GM23338 (cell line): ENCODE data around the gene PRRC2A. TPM values are rescaled to one million over a fixed set of nuclear protein-coding genes. Genes with fewer than 3 reads are reported as not detected.

Experiments used
- ATAC-seq: fragments of 200-7000 bp; cut with Tn5 transposase; 3 replicates; pipeline ENCODE4 v1.9.1; 2020
- DNase-seq: peaks from one replicate; pipeline ENCODE4 v3.0.0-alpha.2; 2015; ENCODE audit warnings: low spot score
- H2AFZ ChIP-seq: fragments of 200-600 bp; sonication (generic); 2 replicates; pipeline ENCODE4 v1.8.0; 2016; ENCODE audit warnings: antibody characterized with exemption, mild to moderate bottlenecking, moderate library complexity
- H3F3A ChIP-seq: fragments of 200-600 bp; sonication (generic); replicated peaks from 2 replicates; pipeline ENCODE4 v1.8.0; 2017; ENCODE audit warnings: antibody characterized with exemption, mixed run types, low read depth
- H3K27ac ChIP-seq: fragments of 200-600 bp; sonication (generic); 2 replicates; pipeline ENCODE4 v1.6.1; 2016; ENCODE audit warnings: low read depth
- H3K27me3 ChIP-seq: fragments of 200-600 bp; sonication (generic); 2 replicates; pipeline ENCODE4 v1.8.0; 2016; ENCODE audit warnings: mild to moderate bottlenecking, mixed run types, moderate library complexity; ENCODE audit not compliant: insufficient read depth
- H3K36me3 ChIP-seq: fragments of 200-600 bp; sonication (generic); 2 replicates; pipeline ENCODE4 v1.8.0; 2016; ENCODE audit warnings: mild to moderate bottlenecking; ENCODE audit not compliant: insufficient read depth
- H3K4me1 ChIP-seq: fragments of 200-600 bp; sonication (generic); 2 replicates; pipeline ENCODE4 v1.8.0; 2016; ENCODE audit warnings: mild to moderate bottlenecking, moderate library complexity; ENCODE audit not compliant: insufficient read depth
- H3K4me2 ChIP-seq: fragments of 200-600 bp; sonication (generic); 2 replicates; pipeline ENCODE4 v1.7.1; 2017; ENCODE audit warnings: mixed run types
- H3K4me3 ChIP-seq: fragments of 200-600 bp; sonication (generic); 2 replicates; pipeline ENCODE4 v1.6.1; 2016; ENCODE audit warnings: mixed run types
- H3K79me2 ChIP-seq: fragments of 200-600 bp; sonication (generic); replicated peaks from 2 replicates; pipeline ENCODE4 v1.8.0; 2017; ENCODE audit warnings: mild to moderate bottlenecking; ENCODE audit not compliant: insufficient read depth
- H3K9me2 ChIP-seq: fragments of 200-600 bp; sonication (generic); 2 replicates; pipeline ENCODE4 v1.8.0; 2017; ENCODE audit not compliant: insufficient read depth
- H4K20me1 ChIP-seq: fragments of 200-600 bp; sonication (generic); replicated peaks from 2 replicates; pipeline ENCODE4 v1.8.0; 2017; ENCODE audit warnings: mild to moderate bottlenecking; ENCODE audit not compliant: insufficient read depth
- H3K27ac Mint-ChIP-seq: 2 replicates; pipeline ENCODE4 v1.8.0; 2020; ENCODE audit warnings: inconsistent platforms, mild to moderate bottlenecking, moderate library complexity, mixed read lengths
- H3K27me3 Mint-ChIP-seq: 3 replicates; pipeline ENCODE4 v1.8.0; 2022; ENCODE audit warnings: low read depth, mild to moderate bottlenecking, moderate library complexity, mixed read lengths, inconsistent platforms; ENCODE audit not compliant: insufficient read depth, poor library complexity
- H3K36me3 Mint-ChIP-seq: 3 replicates; pipeline ENCODE4 v1.8.0; 2021; ENCODE audit warnings: low read depth, mild to moderate bottlenecking, inconsistent platforms, moderate library complexity, mixed read lengths
- H3K4me1 Mint-ChIP-seq: 3 replicates; pipeline ENCODE4 v1.8.0; 2020; ENCODE audit warnings: mild to moderate bottlenecking, inconsistent platforms, mixed read lengths
- H3K4me3 Mint-ChIP-seq: 3 replicates; pipeline ENCODE4 v1.8.0; 2021; ENCODE audit warnings: moderate library complexity, mild to moderate bottlenecking, inconsistent platforms, mixed read lengths
- H3K9me3 Mint-ChIP-seq: 3 replicates; pipeline ENCODE4 v1.8.0; 2020; ENCODE audit warnings: moderate library complexity, mild to moderate bottlenecking, inconsistent platforms, mixed read lengths
- CREB1 ChIP-seq: fragments of 250-450 bp; sonication (Bioruptor Pico); IDR thresholded peaks from 2 replicates; pipeline ENCODE4 v1.5.0; 2020; ENCODE audit warnings: low read depth, mild to moderate bottlenecking, moderate library complexity
- JUNB ChIP-seq: IDR thresholded peaks from one replicate; pipeline ENCODE4 v1.6.1; 2016; ENCODE audit warnings: antibody characterized with exemption; ENCODE audit not compliant: unreplicated experiment
- NANOG ChIP-seq: IDR thresholded peaks from 2 replicates; pipeline ENCODE4 v1.6.1; 2016; ENCODE audit warnings: antibody characterized with exemption, borderline replicate concordance
- ZNF114 ChIP-seq: fragments of 250-450 bp; sonication (Bioruptor Pico); IDR thresholded peaks from 2 replicates; pipeline ENCODE4 v1.5.0; 2020; ENCODE audit warnings: mild to moderate bottlenecking, moderate library complexity
- ZNF331 ChIP-seq: fragments of 250-450 bp; sonication (Bioruptor Pico); IDR thresholded peaks from 2 replicates; pipeline ENCODE4 v1.5.0; 2020; ENCODE audit warnings: low read depth, mild to moderate bottlenecking, moderate library complexity
- microRNA-seq: library from miRNA; unstranded; fragments of <30 nt; microRNA quantifications from one replicate; pipeline ENCODE4, GENCODE V29; 2017
- polyA plus RNA-seq: library from polyadenylated mRNA; unstranded; fragments of >200 nt; fragmentation: Nextera tagmentation; extraction: Ambion mirVana; gene quantifications from 2 replicates; pipeline ENCODE4 v1.2.1, GENCODE V29; 2016
- small RNA-seq: library from RNA; depleted of rRNA; stranded (forward); fragments of <200 nt; gene quantifications from one replicate; pipeline ENCODE3, GENCODE V24; 2014; ENCODE audit warnings: low replicate concordance
- total RNA-seq: library from RNA; depleted of rRNA; stranded (reverse); fragments of >200 nt; shearing (Covaris generic); gene quantifications from 2 replicates; pipeline ENCODE4 v1.2.3, GENCODE V29; 2014; rRNA removed
- TF ChIP-seq, protein P1 (sequence below), 2 experiments: fragments of 200-600 bp in 1 of 2; sonication (generic) in 1 of 2; conservative IDR thresholded peaks; 2 replicates each; pipeline versions ENCODE4 v1.5.1 to v1.6.1; 2016 to 2017; ENCODE audit warnings: antibody characterized with exemption in 2 of 2, low read depth in 2 of 2, mild to moderate bottlenecking in 2 of 2, moderate library complexity in 1 of 2

Gene PRRC2A
- total and polyA plus RNA-seq, 2 experiments from 2014 or later, result 213 to 273 TPM

DNA sequence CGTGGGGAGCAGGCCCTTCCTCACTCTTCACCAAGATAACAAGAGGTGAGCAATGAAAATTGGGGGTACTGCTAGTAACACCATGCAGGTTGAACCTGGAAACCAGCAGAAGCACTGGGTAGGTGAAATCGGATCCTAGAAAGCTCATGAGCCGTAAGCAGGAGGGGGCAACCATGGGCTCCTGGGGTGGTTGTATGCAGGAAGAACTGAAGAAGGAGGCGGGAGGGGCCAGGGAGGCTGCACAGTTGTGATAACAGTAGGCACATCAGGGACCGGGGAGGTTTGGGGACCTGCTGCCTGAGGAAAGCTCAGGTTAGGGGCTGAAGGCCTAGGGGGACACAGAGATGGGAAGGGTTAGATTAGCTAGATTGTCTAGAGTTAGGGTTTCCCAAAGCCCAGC, 66.0 kb downstream of the PRRC2A start (continued):
- TF ChIP-seq CREB1 (CRISPR knock-in tag), result no peak
- TF ChIP-seq, protein P1, sequence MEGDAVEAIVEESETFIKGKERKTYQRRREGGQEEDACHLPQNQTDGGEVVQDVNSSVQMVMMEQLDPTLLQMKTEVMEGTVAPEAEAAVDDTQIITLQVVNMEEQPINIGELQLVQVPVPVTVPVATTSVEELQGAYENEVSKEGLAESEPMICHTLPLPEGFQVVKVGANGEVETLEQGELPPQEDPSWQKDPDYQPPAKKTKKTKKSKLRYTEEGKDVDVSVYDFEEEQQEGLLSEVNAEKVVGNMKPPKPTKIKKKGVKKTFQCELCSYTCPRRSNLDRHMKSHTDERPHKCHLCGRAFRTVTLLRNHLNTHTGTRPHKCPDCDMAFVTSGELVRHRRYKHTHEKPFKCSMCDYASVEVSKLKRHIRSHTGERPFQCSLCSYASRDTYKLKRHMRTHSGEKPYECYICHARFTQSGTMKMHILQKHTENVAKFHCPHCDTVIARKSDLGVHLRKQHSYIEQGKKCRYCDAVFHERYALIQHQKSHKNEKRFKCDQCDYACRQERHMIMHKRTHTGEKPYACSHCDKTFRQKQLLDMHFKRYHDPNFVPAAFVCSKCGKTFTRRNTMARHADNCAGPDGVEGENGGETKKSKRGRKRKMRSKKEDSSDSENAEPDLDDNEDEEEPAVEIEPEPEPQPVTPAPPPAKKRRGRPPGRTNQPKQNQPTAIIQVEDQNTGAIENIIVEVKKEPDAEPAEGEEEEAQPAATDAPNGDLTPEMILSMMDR (conservative IDR thresholded peaks at IDR 0.05; ENCODE audit: low read depth in 2 of 2), result no peak

DNA sequence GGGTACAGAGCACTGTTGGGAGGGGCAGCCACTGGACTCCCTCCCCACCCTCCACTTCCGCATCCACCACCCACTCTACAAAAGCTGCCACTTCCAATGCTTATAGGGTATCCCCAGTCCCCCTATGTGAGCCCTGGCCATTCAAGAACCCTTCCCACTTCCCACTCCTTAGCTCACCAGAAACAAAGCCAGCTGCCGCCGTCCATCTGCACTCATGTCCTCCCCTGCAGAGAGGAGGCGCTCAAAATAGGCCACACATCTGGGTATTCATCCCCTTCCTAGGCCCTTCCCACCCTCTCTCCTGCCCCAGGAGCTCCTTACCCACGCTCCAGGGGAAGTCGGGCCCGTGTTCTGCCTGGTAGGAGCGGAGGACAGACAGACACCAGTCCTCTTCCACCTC, 66.8 kb downstream of the PRRC2A start:
- DNase-seq (no peak), ATAC-seq (no peak)
- peaks cover 13% of the 10 kb centered on the region for H3K27me3 Mint-ChIP-seq
- Histone ChIP-seq H3K79me2 (no peaks in the 10 kb centered on the region), H3F3A (0 out of 2 replicates have a peak, but pooled peaks cover 5% of the 10 kb centered on the region), H3K9me2 (no peaks in the 10 kb centered on the region), H2AFZ (no peak overlapping the region), H4K20me1 (no peaks in the 10 kb centered on the region), H3K4me3 (no peak overlapping the region), H3K4me2 (no peak overlapping the region), H3K36me3 (no peaks in the 10 kb centered on the region), H3K27me3 (peaks cover 3% of the 10 kb centered on the region), H3K4me1 (peaks cover 3% of the 10 kb centered on the region), H3K27ac (no peak overlapping the region)
- no peak for TF ChIP-seq CREB1 (CRISPR knock-in tag)
- TF ChIP-seq, protein P1 (conservative IDR thresholded peaks at IDR 0.05; ENCODE audit: low read depth in 2 of 2), result 0 out of 4 replicates have a peak, but pooled peaks of 1 of the 2 experiments have one; percentile 20
- TF ChIP-seq ZNF114 (CRISPR knock-in tag), result no peak
- TF ChIP-seq NANOG, result no peak
- no peak for TF ChIP-seq JUNB
- TF ChIP-seq ZNF331 (CRISPR knock-in tag), result no peak
- H3K4me1 Mint-ChIP-seq, result peaks cover 4% of the 10 kb centered on the region
- peaks cover 14% of the 10 kb centered on the region for H3K36me3 Mint-ChIP-seq
- H3K27ac Mint-ChIP-seq, result no peak overlapping the region
- H3K4me3 Mint-ChIP-seq, result no peak overlapping the region
- no peaks in the 10 kb centered on the region for H3K9me3 Mint-ChIP-seq

Small RNAs within 50 kb of the gene (microRNA-seq; reads per million reads assigned to microRNA genes)
- gene MIR6832, result not detected

Small RNAs within 50 kb of the gene (small RNA-seq; reads per million reads assigned to genes)
- not detected for gene MIR6832
- not detected for gene RF00019
- 15.1 reads per million, percentile 97 among the genes with 10 or more reads in this experiment for gene SNORA38
- gene UQCRHP1, result not detected

Other genes with a start within 250 kb of the PRRC2A start
Only the 30 nearest of the 35 such genes appear.
- gene MICB, start 122.6 kb upstream of the PRRC2A start, total RNA-seq, result 20.8 and 23.8 TPM in 2 replicates
- gene MICB, start 122.6 kb upstream of the PRRC2A start, polyA plus RNA-seq, result 8.8 and 9.2 TPM in 2 replicates
- not detected in 2 replicates for gene MCCD1, start 91.8 kb upstream of the PRRC2A start, total RNA-seq
- not detected in 2 replicates for gene MCCD1, start 91.8 kb upstream of the PRRC2A start, polyA plus RNA-seq
- gene DDX39B, start 78.7 kb upstream of the PRRC2A start, total RNA-seq, result 849 and 866 TPM in 2 replicates
- 341 and 357 TPM in 2 replicates for gene DDX39B, start 78.7 kb upstream of the PRRC2A start, polyA plus RNA-seq
- 1.6 and 2.4 TPM in 2 replicates for gene ATP6V1G2, start 74.1 kb upstream of the PRRC2A start, total RNA-seq
- gene ATP6V1G2, start 74.1 kb upstream of the PRRC2A start, polyA plus RNA-seq, result 2.2 and 2.7 TPM in 2 replicates
- 10.1 and 12.3 TPM in 2 replicates for gene NFKBIL1, start 73.1 kb upstream of the PRRC2A start, total RNA-seq
- 8.4 and 9.6 TPM in 2 replicates for gene NFKBIL1, start 73.1 kb upstream of the PRRC2A start, polyA plus RNA-seq
- gene LTA, start 48.4 kb upstream of the PRRC2A start, total RNA-seq, result not detected in 2 replicates
- not detected in 2 replicates for gene LTA, start 48.4 kb upstream of the PRRC2A start, polyA plus RNA-seq
- not detected in 2 replicates for gene TNF, start 45.1 kb upstream of the PRRC2A start, total RNA-seq
- gene TNF, start 45.1 kb upstream of the PRRC2A start, polyA plus RNA-seq, result 0.11 TPM in 1 of 2 replicates, not detected in the other
- gene LTB, start 38.3 kb upstream of the PRRC2A start, total RNA-seq, result not detected in 2 replicates
- 0.83 and 1.7 TPM in 2 replicates for gene LTB, start 38.3 kb upstream of the PRRC2A start, polyA plus RNA-seq
- gene LST1, start 34.4 kb upstream of the PRRC2A start, total RNA-seq, result not detected in 2 replicates
- gene LST1, start 34.4 kb upstream of the PRRC2A start, polyA plus RNA-seq, result 0.37 TPM in 1 of 2 replicates, not detected in the other
- gene NCR3, start 27.7 kb upstream of the PRRC2A start, total RNA-seq, result not detected in 2 replicates
- gene NCR3, start 27.7 kb upstream of the PRRC2A start, polyA plus RNA-seq, result not detected in 2 replicates
- 6.2 and 13.3 TPM in 2 replicates for gene AIF1, start 5.5 kb upstream of the PRRC2A start, total RNA-seq
- 33.7 and 36.2 TPM in 2 replicates for gene AIF1, start 5.5 kb upstream of the PRRC2A start, polyA plus RNA-seq
- 289 and 292 TPM in 2 replicates for gene BAG6, start 31.9 kb downstream of the PRRC2A start, total RNA-seq
- 169 and 183 TPM in 2 replicates for gene BAG6, start 31.9 kb downstream of the PRRC2A start, polyA plus RNA-seq
- gene APOM, start 35.2 kb downstream of the PRRC2A start, total RNA-seq, result 1.2 and 4.2 TPM in 2 replicates
- gene APOM, start 35.2 kb downstream of the PRRC2A start, polyA plus RNA-seq, result 10.0 and 10.7 TPM in 2 replicates
- 12.8 and 15.0 TPM in 2 replicates for gene C6orf47, start 40.1 kb downstream of the PRRC2A start, total RNA-seq
- gene C6orf47, start 40.1 kb downstream of the PRRC2A start, polyA plus RNA-seq, result 9.4 TPM in 2 replicates
- 24.6 and 27.1 TPM in 2 replicates for gene GPANK1, start 44.3 kb downstream of the PRRC2A start, total RNA-seq
- gene GPANK1, start 44.3 kb downstream of the PRRC2A start, polyA plus RNA-seq, result 49.2 and 54.0 TPM in 2 replicates
- gene CSNK2B, start 45.4 kb downstream of the PRRC2A start, total RNA-seq, result 210 and 260 TPM in 2 replicates
- 271 and 282 TPM in 2 replicates for gene CSNK2B, start 45.4 kb downstream of the PRRC2A start, polyA plus RNA-seq
- 3.8 and 7.9 TPM in 2 replicates for gene LY6G5B, start 49.3 kb downstream of the PRRC2A start, total RNA-seq
- 8.4 and 8.5 TPM in 2 replicates for gene LY6G5B, start 49.3 kb downstream of the PRRC2A start, polyA plus RNA-seq
- gene LY6G5C, start 60.4 kb downstream of the PRRC2A start, total RNA-seq, result 1.1 TPM in 1 of 2 replicates, not detected in the other
- gene LY6G5C, start 60.4 kb downstream of the PRRC2A start, polyA plus RNA-seq, result 2.1 TPM in 2 replicates
- 29.7 and 37.0 TPM in 2 replicates for gene ABHD16A, start 82.6 kb downstream of the PRRC2A start, total RNA-seq
- 25.9 and 26.9 TPM in 2 replicates for gene ABHD16A, start 82.6 kb downstream of the PRRC2A start, polyA plus RNA-seq
- not detected in 2 replicates for gene LY6G6F, start 86.2 kb downstream of the PRRC2A start, total RNA-seq
- not detected in 2 replicates for gene LY6G6F, start 86.2 kb downstream of the PRRC2A start, polyA plus RNA-seq
- gene LY6G6D, start 94.6 kb downstream of the PRRC2A start, total RNA-seq, result not detected in 2 replicates
- gene LY6G6D, start 94.6 kb downstream of the PRRC2A start, polyA plus RNA-seq, result not detected in 2 replicates
- gene LY6G6C, start 101.0 kb downstream of the PRRC2A start, total RNA-seq, result not detected in 2 replicates
- gene LY6G6C, start 101.0 kb downstream of the PRRC2A start, polyA plus RNA-seq, result 0.23 TPM in 1 of 2 replicates, not detected in the other
- not detected in 2 replicates for gene MPIG6B, start 102.7 kb downstream of the PRRC2A start, total RNA-seq
- gene MPIG6B, start 102.7 kb downstream of the PRRC2A start, polyA plus RNA-seq, result 0.12 and 0.13 TPM in 2 replicates
- 58.7 and 62.2 TPM in 2 replicates for gene DDAH2, start 108.6 kb downstream of the PRRC2A start, total RNA-seq
- gene DDAH2, start 108.6 kb downstream of the PRRC2A start, polyA plus RNA-seq, result 65.0 and 65.1 TPM in 2 replicates
- 226 and 269 TPM in 2 replicates for gene CLIC1, start 115.8 kb downstream of the PRRC2A start, total RNA-seq
- 269 and 296 TPM in 2 replicates for gene CLIC1, start 115.8 kb downstream of the PRRC2A start, polyA plus RNA-seq
- 23.9 and 27.2 TPM in 2 replicates for gene MSH5, start 119.3 kb downstream of the PRRC2A start, total RNA-seq
- 12.1 and 12.8 TPM in 2 replicates for gene MSH5, start 119.3 kb downstream of the PRRC2A start, polyA plus RNA-seq
- 3.9 TPM in 1 of 2 replicates, not detected in the other for gene SAPCD1, start 141.9 kb downstream of the PRRC2A start, total RNA-seq
- gene SAPCD1, start 141.9 kb downstream of the PRRC2A start, polyA plus RNA-seq, result 4.5 and 5.0 TPM in 2 replicates
- gene VWA7, start 156.6 kb downstream of the PRRC2A start, total RNA-seq, result 0.07 and 0.12 TPM in 2 replicates
- 0.36 and 0.75 TPM in 2 replicates for gene VWA7, start 156.6 kb downstream of the PRRC2A start, polyA plus RNA-seq
- 137 and 153 TPM in 2 replicates for gene VARS1, start 175.0 kb downstream of the PRRC2A start, total RNA-seq
- gene VARS1, start 175.0 kb downstream of the PRRC2A start, polyA plus RNA-seq, result 66.0 and 71.2 TPM in 2 replicates
- gene LSM2, start 186.3 kb downstream of the PRRC2A start, total RNA-seq, result 93.5 and 106 TPM in 2 replicates
- gene LSM2, start 186.3 kb downstream of the PRRC2A start, polyA plus RNA-seq, result 140 and 143 TPM in 2 replicates